Measurements from ENCODE around the gene KCNB1.

The KCNB1 gene

DNA sequence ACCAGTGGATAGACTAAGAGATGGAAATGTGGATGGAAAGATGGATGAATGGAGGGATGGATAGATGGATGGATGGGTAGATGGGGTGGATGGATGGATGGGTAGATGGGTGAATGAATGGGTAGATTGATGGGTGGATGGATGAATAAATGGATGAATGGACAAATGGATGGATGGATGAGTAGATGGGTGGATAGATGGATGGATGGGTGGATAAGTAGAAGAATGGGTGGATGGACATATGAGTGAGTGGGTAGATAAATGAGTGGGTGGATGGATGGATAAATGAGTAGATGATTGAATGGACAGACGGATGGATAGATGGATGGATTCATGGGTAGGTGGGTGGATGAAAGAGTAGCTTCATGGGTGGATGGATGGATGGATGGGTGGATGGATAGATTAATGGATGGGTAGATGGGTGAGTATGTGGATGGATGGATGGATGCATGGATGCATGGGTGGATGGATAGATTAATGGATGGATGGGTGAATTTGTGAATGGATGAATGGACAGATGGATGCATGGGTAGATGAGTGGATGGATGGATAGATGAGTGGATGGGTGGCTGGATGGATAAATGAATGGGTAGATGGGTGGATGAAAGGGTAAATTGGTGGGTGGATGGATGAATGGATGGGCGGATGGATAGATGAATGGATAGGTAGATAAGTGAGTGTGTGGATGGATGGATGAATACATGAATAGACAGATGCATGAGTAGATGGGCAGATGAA is 29.5 kb upstream of the KCNB1 start:
- no peak overlapping the region for H3K9ac ChIP-seq (ENCODE audit: insufficient read length, low read depth)
- H3K27me3 ChIP-seq (ENCODE audit: insufficient read depth, insufficient read length) = no peaks in the 10 kb centered on the region
- H3K4me1 ChIP-seq (ENCODE audit: insufficient read depth, insufficient read length) = peaks cover 3% of the 10 kb centered on the region
- no peaks in the 10 kb centered on the region for H3K9me3 ChIP-seq (ENCODE audit: insufficient read depth, low read length)
- peaks cover 31% of the 10 kb centered on the region for H3K36me3 ChIP-seq (ENCODE audit: insufficient read depth, insufficient read length, low read length)
- TF ChIP-seq SUZ12 (IDR thresholded peaks at IDR 0.05; ENCODE audit: extremely low read depth, insufficient read depth, insufficient read length) (no peak), YY1 (IDR thresholded peaks at IDR 0.05; ENCODE audit: insufficient read depth, insufficient read length) (no peak), ZNF274 (IDR thresholded peaks at IDR 0.05; ENCODE audit: low read depth, low read length) (no peak)
- DNase-seq (ENCODE audit: low read depth, low spot score) = no peak
- H3K4me3 ChIP-seq (ENCODE audit: insufficient read length, low read depth) = no peak overlapping the region

- Histone ChIP-seq H3K9me3 (ENCODE audit: insufficient read depth, low read length) (no peaks in the 10 kb centered on the region), H3K27me3 (ENCODE audit: insufficient read depth, insufficient read length) (no peaks in the 10 kb centered on the region), H3K9ac (ENCODE audit: insufficient read length, low read depth) (no peak overlapping the region), H3K4me3 (ENCODE audit: insufficient read length, low read depth) (no peak overlapping the region), H3K4me1 (ENCODE audit: insufficient read depth, insufficient read length) (peaks cover 3% of the 10 kb centered on the region), H3K36me3 (ENCODE audit: insufficient read depth, insufficient read length, low read length) (peaks cover 31% of the 10 kb centered on the region)
- no peak for DNase-seq (ENCODE audit: low read depth, low spot score)
- TF ChIP-seq YY1 (IDR thresholded peaks at IDR 0.05; ENCODE audit: insufficient read depth, insufficient read length) = no peak
- TF ChIP-seq ZNF274 (IDR thresholded peaks at IDR 0.05; ENCODE audit: low read depth, low read length) = no peak
- TF ChIP-seq SUZ12 (IDR thresholded peaks at IDR 0.05; ENCODE audit: extremely low read depth, insufficient read depth, insufficient read length) = no peak
Measured at GRCh38 chr20:49510562-49511122, 28.2 kb upstream of the KCNB1 start.

DNA sequence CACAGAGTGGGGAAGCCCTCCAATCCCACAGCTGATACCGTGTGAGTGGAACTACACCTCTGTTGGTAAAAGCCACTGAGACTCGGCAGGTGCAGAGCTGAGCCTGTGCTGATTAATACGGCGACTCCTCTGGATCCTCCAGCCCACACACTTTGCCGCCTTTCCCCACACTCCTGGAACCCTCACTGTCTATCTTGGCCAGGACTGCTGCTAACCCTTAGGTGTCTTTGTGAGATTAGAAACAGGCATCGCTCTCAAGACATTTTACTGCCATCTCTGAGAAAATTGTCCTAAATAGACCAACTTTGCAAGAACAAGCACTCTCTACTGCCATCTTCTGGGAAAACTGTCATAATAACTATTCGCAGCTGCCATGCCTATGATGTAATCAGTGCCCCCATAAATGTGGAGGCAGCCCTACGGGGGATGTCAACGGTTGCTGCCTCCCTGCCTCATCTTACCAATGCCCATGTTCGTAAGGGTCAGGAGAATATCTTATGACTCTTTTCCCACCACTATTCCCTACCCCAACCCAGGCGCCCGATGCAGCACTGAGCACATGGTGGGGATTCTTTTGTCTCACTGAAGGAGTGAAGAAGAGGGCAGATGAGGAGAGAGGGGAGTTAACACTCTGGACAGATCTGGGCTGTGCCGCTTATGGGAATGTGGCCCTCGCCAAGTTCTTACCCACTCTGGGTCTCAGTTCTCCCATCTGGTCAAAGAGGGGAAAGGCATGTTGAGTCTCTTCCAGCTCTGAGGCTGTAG is 26.1 kb upstream of the KCNB1 start:
- H3K4me1 ChIP-seq (ENCODE audit: insufficient read depth, insufficient read length) = peaks cover 6% of the 10 kb centered on the region
- DNase-seq (ENCODE audit: low read depth, low spot score) = peak; percentile 50
- H3K9me3 ChIP-seq (ENCODE audit: insufficient read depth, low read length) = no peaks in the 10 kb centered on the region
- H3K4me3 ChIP-seq (ENCODE audit: insufficient read length, low read depth) = no peak overlapping the region
- TF ChIP-seq ZNF274 (IDR thresholded peaks at IDR 0.05; ENCODE audit: low read depth, low read length) (no peak), SUZ12 (IDR thresholded peaks at IDR 0.05; ENCODE audit: extremely low read depth, insufficient read depth, insufficient read length) (no peak), YY1 (IDR thresholded peaks at IDR 0.05; ENCODE audit: insufficient read depth, insufficient read length) (no peak)
- no peaks in the 10 kb centered on the region for H3K27me3 ChIP-seq (ENCODE audit: insufficient read depth, insufficient read length)
- no peak overlapping the region for H3K9ac ChIP-seq (ENCODE audit: insufficient read length, low read depth)
- peaks cover 23% of the 10 kb centered on the region for H3K36me3 ChIP-seq (ENCODE audit: insufficient read depth, insufficient read length, low read length)

GRCh38 chr20:49507741-49508434 is 25.4 kb upstream of the KCNB1 start:
- Histone ChIP-seq H3K4me3 (ENCODE audit: insufficient read length, low read depth) (no peak overlapping the region), H3K4me1 (ENCODE audit: insufficient read depth, insufficient read length) (peaks cover 10% of the 10 kb centered on the region)

GRCh38 chr20:49505518-49505917 is 23.1 kb upstream of the KCNB1 start:
- Histone ChIP-seq H3K9ac (ENCODE audit: insufficient read length, low read depth) (no peak overlapping the region), H3K36me3 (ENCODE audit: insufficient read depth, insufficient read length, low read length) (peaks cover 13% of the 10 kb centered on the region), H3K4me3 (ENCODE audit: insufficient read length, low read depth) (no peak overlapping the region), H3K4me1 (ENCODE audit: insufficient read depth, insufficient read length) (peaks cover 8% of the 10 kb centered on the region), H3K27me3 (ENCODE audit: insufficient read depth, insufficient read length) (no peaks in the 10 kb centered on the region), H3K9me3 (ENCODE audit: insufficient read depth, low read length) (peaks cover 5% of the 10 kb centered on the region; the same call in 1 of the 2 replicates)
- TF ChIP-seq YY1 (IDR thresholded peaks at IDR 0.05; ENCODE audit: insufficient read depth, insufficient read length) (no peak), SUZ12 (IDR thresholded peaks at IDR 0.05; ENCODE audit: extremely low read depth, insufficient read depth, insufficient read length) (no peak), ZNF274 (IDR thresholded peaks at IDR 0.05; ENCODE audit: low read depth, low read length) (no peak)
- DNase-seq (ENCODE audit: low read depth, low spot score) = no peak

More at GRCh38 chr20:49507741-49508434, 25.4 kb upstream of the KCNB1 start:
- Histone ChIP-seq H3K9me3 (ENCODE audit: insufficient read depth, low read length) (no peaks in the 10 kb centered on the region), H3K9ac (ENCODE audit: insufficient read length, low read depth) (no peak overlapping the region), H3K36me3 (ENCODE audit: insufficient read depth, insufficient read length, low read length) (peaks cover 21% of the 10 kb centered on the region), H3K27me3 (ENCODE audit: insufficient read depth, insufficient read length) (no peaks in the 10 kb centered on the region)
- TF ChIP-seq ZNF274 (IDR thresholded peaks at IDR 0.05; ENCODE audit: low read depth, low read length) (no peak), YY1 (IDR thresholded peaks at IDR 0.05; ENCODE audit: insufficient read depth, insufficient read length) (no peak), SUZ12 (IDR thresholded peaks at IDR 0.05; ENCODE audit: extremely low read depth, insufficient read depth, insufficient read length) (no peak)
- DNase-seq (ENCODE audit: low read depth, low spot score) = no peak

- no peak for DNase-seq (ENCODE audit: low read depth, low spot score)
- TF ChIP-seq YY1 (IDR thresholded peaks at IDR 0.05; ENCODE audit: insufficient read depth, insufficient read length) (no peak), SUZ12 (IDR thresholded peaks at IDR 0.05; ENCODE audit: extremely low read depth, insufficient read depth, insufficient read length) (no peak), ZNF274 (IDR thresholded peaks at IDR 0.05; ENCODE audit: low read depth, low read length) (no peak)
- Histone ChIP-seq H3K9me3 (ENCODE audit: insufficient read depth, low read length) (peaks cover 5% of the 10 kb centered on the region; the same call in 1 of the 2 replicates), H3K4me3 (ENCODE audit: insufficient read length, low read depth) (no peak overlapping the region), H3K4me1 (ENCODE audit: insufficient read depth, insufficient read length) (peaks cover 8% of the 10 kb centered on the region), H3K36me3 (ENCODE audit: insufficient read depth, insufficient read length, low read length) (peaks cover 9% of the 10 kb centered on the region), H3K27me3 (ENCODE audit: insufficient read depth, insufficient read length) (no peaks in the 10 kb centered on the region), H3K9ac (ENCODE audit: insufficient read length, low read depth) (no peak overlapping the region)
Measured at GRCh38 chr20:49503176-49503575, 20.7 kb upstream of the KCNB1 start.

Measured in NT2/D1 (cell line).